Stimulated activated CD4-positive, alpha-beta T cell treated with anti-CD3 and anti-CD28 coated beads, Interleukin-4, amount 100 ng/mL, for 1 hour (primary cell): ENCODE data around the gene CCR5.
A peak's percentile ranks its signal among the peaks of the same experiment; 100 is the strongest.
"Not testable (repeated sequence)": the region's sequence is repeated elsewhere in the genome, so short reads cannot be mapped to it uniquely, and the experiment has no call there.

Experiments used
- DNase-seq: peaks from one replicate; pipeline ENCODE4 v3.0.0-alpha.2; 2020

CCR5 gene

GRCh38 chr3:46370839-46371518 is at the start of gene CCR5:
TSS of gene CCR5 (plus strand) at chr3:46370946. CDS start at chr3:46372903, 1,957 bp downstream.
- no peak for DNase-seq

GRCh38 chr3:46321461-46322104 is 49.2 kb upstream of the CCR5 start:
- DNase-seq, result no peak

DNA sequence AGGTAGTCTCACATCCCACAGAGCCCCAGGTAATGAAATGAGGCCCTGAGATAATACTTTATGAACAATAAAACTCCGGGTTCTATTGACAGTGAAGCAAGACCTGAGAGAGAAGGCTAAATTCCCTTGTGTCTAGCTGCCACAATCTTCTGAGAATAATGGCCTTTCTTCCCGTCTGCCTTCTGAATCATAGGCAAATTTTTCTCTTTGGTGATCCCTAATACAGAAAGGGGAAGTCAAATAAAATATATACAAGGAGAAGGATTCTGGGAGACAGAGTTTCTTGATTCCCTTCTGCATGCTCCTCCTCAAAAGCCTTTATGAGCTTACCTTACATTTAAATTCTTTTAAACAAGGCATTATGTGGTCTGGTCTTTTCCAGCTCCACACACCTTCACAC is 46.7 kb upstream of the CCR5 start:
- DNase-seq, result no peak

DNA sequence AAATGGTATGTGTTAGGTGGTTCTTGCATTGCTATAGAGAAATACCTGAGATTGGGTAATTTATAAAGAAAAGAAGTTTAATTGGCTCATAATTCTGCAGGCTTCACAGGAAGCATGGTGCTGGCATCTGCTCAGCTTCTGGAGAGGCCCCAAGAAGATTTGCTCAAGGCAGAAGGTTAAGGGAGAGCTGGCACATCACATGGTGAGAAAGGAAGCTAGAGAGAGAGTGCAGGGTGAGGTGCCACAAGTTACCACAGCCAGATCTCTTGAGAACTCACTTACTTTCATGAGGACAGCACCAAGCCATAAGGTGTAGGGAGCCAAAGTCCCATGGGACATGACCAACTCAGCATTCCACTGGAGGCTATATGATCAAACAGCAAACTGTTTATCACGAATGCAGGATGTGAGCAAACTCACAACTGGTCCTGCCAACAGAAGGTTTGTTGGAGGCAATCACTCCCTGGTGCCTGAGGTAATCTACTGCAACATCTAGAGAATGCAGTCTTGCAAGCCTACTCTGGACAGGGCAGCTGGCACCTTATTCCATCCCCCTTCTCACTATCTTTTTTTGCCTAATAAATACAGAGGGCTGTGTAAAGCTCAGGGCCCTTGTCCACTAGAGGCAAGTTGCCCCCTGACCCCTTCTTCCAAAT is 45.0 kb upstream of the CCR5 start:
- DNase-seq, result no peak

DNA sequence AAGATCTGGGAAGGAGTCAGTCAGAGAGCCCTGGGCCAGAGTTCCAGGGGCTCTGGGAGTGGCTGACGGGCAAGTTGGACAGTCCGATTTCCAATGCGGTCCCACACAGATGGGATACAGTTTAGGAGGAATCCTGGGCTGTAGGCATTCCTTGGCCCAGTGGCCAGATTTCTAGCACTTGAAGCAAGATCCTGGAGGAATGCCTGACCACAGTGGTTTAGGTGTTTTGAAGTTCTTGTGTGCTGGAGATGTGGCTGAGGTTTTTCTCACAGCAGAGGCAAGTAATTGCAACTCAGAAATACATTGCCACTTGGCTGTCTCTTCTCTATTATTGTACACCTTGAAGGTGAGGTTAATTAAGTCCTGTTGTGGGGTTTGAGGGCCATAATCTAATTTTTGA is 40.1 kb upstream of the CCR5 start:
- not testable (repeated sequence) for DNase-seq

DNA sequence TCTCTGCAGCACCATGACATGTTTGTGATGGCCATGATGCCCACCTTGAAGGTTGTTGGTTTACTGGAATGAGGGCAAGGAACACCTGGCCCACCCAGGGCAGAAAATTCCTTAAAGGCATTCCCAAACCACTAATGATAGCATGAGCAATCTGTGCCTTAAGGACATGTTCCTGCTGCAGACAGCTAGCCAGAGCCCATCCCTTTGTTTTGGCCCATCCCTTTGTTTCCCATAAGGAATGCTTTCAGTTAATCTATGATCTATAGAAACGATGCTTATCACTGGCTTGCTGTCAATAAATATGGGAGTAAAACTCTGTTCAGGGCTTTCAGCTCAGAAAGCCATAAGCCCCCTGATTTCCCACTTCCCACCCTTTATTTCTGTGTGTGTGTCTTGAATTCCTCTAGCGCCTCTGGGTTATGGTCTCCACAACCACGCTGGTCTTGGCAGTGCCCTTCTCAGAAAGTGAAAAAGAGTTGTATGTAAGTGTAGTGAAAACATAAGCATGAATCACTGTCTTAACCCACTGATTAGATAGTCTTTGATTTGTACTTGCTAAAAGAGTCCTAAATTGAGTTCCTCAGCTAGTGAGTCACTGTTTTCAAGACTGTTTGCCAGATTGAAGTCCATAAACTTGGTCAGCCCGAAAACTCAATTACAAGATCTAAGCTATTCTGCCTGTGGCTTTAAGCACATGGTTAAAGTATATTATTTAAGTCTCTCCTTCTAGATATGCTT is 35.8 kb upstream of the CCR5 start:
- DNase-seq, result no peak

DNA sequence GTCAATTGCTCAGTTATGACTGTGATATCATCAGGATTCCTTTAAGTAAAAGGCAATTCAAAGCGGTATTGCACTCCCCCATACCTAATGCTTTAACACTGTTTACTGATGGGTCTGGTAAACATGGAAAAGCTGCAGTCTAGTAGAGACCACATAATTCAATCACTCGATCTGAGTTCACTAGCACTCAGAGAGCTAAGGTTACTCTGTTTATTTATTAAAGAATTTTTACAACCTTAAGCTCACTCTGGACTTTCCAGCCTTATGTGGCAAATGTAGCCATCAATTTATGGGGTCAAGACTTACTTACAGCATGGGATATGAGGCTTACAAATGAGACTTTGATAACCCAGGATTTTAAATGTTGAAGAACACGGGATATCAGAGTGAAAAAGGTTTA is 35.2 kb upstream of the CCR5 start:
- no peak for DNase-seq

DNA sequence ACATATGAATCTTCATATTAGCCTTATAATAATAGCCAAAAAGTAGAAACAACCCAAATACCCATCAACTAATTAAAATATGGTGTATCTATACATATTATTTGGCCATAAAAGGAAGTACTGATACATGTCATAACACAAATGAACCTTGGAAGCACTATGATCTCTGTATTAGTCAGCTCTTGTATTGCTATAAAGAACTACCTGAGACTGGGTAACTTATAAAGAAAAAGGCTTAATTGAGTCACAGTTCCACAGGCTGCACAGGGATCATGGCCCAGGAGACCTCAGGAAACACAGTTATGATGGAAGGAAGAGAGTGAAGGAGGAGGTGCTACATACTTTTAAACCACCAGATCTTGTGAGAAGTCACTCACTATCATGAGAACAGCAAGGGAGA is 32.8 kb upstream of the CCR5 start:
- no peak for DNase-seq

GRCh38 chr3:46338840-46339239 is 31.9 kb upstream of the CCR5 start:
- no peak for DNase-seq

DNA sequence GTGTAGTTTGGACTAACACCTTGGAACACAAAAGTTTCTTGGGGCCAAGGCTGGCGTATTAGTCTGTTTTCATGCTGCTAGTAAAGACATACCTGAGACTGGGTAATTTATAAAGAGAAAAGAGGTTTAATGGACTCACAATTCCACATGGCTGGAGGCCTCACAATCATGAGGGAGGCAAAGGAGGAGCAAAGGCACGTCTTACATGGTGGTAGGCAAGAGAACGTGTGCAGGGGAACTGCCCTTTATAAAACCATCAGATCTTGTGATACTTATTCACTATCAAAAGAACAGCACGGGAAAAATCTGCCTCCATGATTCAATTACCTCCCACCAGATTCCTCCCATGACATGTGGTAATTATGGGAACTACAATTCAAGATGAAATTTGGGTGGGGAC is 26.3 kb upstream of the CCR5 start:
- DNase-seq, result no peak

GRCh38 chr3:46348823-46349482 is 21.8 kb upstream of the CCR5 start:
- no peak for DNase-seq

GRCh38 chr3:46349484-46350261 is 21.1 kb upstream of the CCR5 start:
- no peak for DNase-seq

- DNase-seq, result no peak
These were observed 20.5 kb upstream of the CCR5 start for GRCh38 chr3:46350262-46350565.

DNA sequence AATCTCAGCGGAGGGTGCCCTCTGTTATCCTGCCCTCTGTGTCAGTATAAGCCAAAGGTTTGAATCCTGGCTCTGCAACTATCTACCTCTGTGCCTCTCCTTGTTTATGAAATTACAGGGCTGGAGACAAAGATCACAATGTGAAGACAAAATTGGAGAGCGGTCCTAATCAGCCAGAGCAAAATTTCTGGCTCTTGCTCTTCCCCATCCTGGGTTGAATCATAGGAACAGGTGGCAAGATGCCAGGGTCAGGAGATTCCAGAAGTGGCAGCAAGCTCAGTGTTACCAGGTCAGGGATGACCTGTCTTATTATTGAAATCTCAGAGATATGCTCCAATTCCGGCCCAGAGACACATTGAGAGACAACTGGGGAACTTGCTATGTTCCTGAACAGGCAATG is 19.1 kb upstream of the CCR5 start:
- no peak for DNase-seq

GRCh38 chr3:46353090-46353489 is 17.7 kb upstream of the CCR5 start:
- no peak for DNase-seq

GRCh38 chr3:46353647-46354410 is 16.9 kb upstream of the CCR5 start, which contains the start of gene CCR2:
TSS of gene CCR2 (plus strand) at chr3:46354111. CDS start at chr3:46357528, 3,417 bp downstream.
- peak; percentile 14 for DNase-seq

DNA sequence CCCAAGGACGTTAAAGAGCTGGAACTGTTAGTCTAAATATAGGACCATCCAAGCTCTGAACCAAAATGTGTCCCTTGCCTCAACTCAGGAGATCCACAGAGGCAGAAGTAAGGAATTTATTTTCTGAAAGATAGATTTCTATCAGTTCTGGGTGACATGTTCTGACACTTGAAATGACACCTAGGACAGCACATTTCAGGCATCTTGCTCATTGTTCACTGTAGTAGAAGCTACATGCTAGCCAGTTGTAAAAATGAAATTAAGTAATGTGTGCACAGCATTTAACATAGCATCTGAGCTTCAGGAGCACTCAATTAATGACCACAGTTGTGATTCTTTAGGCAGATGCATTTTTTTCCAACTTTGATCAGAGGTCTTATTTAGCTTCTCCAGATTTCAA is 16.3 kb upstream of the CCR5 start:
- DNase-seq, result no peak

DNA sequence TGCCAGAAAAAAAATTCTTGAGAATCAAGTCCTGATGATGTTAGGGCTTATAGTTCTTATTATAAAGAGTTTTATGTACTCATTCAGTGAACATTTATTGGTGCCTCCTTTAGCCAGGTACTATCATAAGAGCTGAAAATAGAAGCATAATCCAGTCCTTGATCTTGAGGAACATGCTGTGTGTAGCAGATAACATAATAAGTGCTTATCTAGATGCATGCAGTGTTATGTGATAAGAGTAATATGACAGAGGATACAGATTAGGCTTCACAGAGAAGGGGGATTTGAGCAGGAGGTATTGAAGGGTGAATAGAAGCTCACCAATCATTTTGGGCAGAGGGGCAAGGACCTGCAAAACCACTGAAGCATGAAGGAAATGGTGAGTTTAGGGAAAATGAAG is 15.8 kb upstream of the CCR5 start:
- DNase-seq, result no peak

GRCh38 chr3:46356276-46356675 is 14.5 kb upstream of the CCR5 start:
- DNase-seq, result no peak

DNA sequence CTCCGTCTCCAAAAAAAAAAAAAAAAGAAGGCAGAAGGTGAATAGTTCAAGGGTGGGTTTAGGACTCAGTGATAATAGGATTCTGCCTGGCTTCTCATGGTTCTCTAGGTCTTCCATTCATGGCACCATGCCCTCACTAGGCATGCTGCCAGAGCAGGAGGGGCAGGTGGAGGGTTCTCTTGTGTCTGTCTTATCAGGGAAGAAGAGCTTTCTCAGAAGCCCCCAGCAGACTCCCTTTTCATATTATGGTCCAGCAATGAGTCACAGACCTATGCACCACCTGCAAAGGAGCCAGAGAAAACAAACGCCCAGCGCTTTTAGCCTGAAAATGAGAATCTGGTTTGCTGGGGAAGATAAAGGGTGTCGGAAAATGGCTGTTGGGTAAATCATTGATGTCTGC is 13.8 kb upstream of the CCR5 start:
- no peak for DNase-seq

DNA sequence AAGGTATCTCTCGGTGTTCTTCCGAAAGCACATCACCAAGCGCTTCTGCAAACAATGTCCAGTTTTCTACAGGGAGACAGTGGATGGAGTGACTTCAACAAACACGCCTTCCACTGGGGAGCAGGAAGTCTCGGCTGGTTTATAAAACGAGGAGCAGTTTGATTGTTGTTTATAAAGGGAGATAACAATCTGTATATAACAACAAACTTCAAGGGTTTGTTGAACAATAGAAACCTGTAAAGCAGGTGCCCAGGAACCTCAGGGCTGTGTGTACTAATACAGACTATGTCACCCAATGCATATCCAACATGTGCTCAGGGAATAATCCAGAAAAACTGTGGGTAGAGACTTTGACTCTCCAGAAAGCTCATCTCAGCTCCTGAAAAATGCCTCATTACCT is 12.3 kb upstream of the CCR5 start:
- no peak for DNase-seq
